OCI-LY1 (cell line): ENCODE data around the gene LMTK3.

Source experiments
- H2AFZ ChIP-seq: fragments of 200-600 bp; sonication (generic), shearing (Covaris generic); 2 replicates; pipeline ENCODE4 v1.6.0; 2014; ENCODE audit warnings: antibody characterized with exemption, mild to moderate bottlenecking, low read length
- H3F3A ChIP-seq: fragments of 200-600 bp; sonication (generic), shearing (Covaris generic); 2 replicates; pipeline ENCODE4 v1.6.0; 2014; ENCODE audit warnings: mild to moderate bottlenecking, antibody characterized with exemption, low read length, moderate library complexity; ENCODE audit not compliant: insufficient read depth
- H3K27ac ChIP-seq: fragments of 200-600 bp; sonication (generic); 2 replicates; pipeline ENCODE4 v1.5.1; 2014; ENCODE audit warnings: low read length, mixed run types, mild to moderate bottlenecking, low read depth; ENCODE audit not compliant: poor library complexity, severe bottlenecking
- H3K27me3 ChIP-seq: fragments of 200-600 bp; sonication (generic); 2 replicates; pipeline ENCODE4 v1.6.0; 2014; ENCODE audit warnings: antibody characterized with exemption, mild to moderate bottlenecking, low read length, moderate library complexity; ENCODE audit not compliant: insufficient read depth
- H3K36me3 ChIP-seq: fragments of 200-600 bp; sonication (generic); 2 replicates; pipeline ENCODE4 v1.6.1; 2014; ENCODE audit warnings: mild to moderate bottlenecking, antibody characterized with exemption, low read length, moderate library complexity, mixed read lengths; ENCODE audit not compliant: insufficient read depth
- H3K4me1 ChIP-seq: fragments of 200-600 bp; sonication (generic); 2 replicates; pipeline ENCODE4 v1.5.1; 2014; ENCODE audit warnings: mild to moderate bottlenecking, low read length, moderate library complexity; ENCODE audit not compliant: insufficient read depth, severe bottlenecking
- H3K4me2 ChIP-seq: fragments of 200-600 bp; sonication (generic), shearing (Covaris generic); 2 replicates; pipeline ENCODE4 v1.6.1; 2014; ENCODE audit warnings: low read length
- H3K4me3 ChIP-seq: fragments of 200-600 bp; sonication (generic); 2 replicates; pipeline ENCODE4 v1.5.1; 2014; ENCODE audit warnings: low read length, low read depth, mild to moderate bottlenecking, mixed read lengths; ENCODE audit not compliant: poor library complexity, severe bottlenecking
- H3K79me2 ChIP-seq: fragments of 200-600 bp; shearing (Covaris generic); 2 replicates; pipeline ENCODE4 v1.6.1; 2016; ENCODE audit warnings: mixed run types, low read length, mixed read lengths; ENCODE audit not compliant: insufficient read depth
- H3K9ac ChIP-seq: fragments of 200-600 bp; sonication (generic), shearing (Covaris generic); 2 replicates; pipeline ENCODE4 v1.6.1; 2014; ENCODE audit warnings: mild to moderate bottlenecking, low read length, mixed read lengths
- H3K9me2 ChIP-seq: fragments of 200-600 bp; sonication (generic), shearing (Covaris generic); 2 replicates; pipeline ENCODE4 v1.6.1; 2014; ENCODE audit warnings: low read depth, mild to moderate bottlenecking, low read length, mixed read lengths
- H3K9me3 ChIP-seq: fragments of 200-600 bp; shearing (Covaris generic); 2 replicates; pipeline ENCODE4 v1.6.1; 2014; ENCODE audit warnings: low read length, mixed read lengths
- H4K20me1 ChIP-seq: fragments of 200-600 bp; sonication (generic), shearing (Covaris generic); 2 replicates; pipeline ENCODE4 v1.6.0; 2016; ENCODE audit warnings: mild to moderate bottlenecking, low read length; ENCODE audit not compliant: insufficient read depth
- CTCF ChIP-seq: fragments of 200-600 bp; sonication (generic), shearing (Covaris generic); IDR thresholded peaks from 2 replicates; pipeline ENCODE4 v1.5.1; 2017; ENCODE audit warnings: mild to moderate bottlenecking, antibody characterized with exemption, low read length, moderate library complexity, mixed read lengths
- EZH2 ChIP-seq: fragments of 200-600 bp; sonication (generic), shearing (Covaris generic); IDR thresholded peaks from 2 replicates; pipeline ENCODE4 v1.8.0; 2017; ENCODE audit warnings: borderline replicate concordance, mixed run types, mild to moderate bottlenecking, antibody characterized with exemption, low read length, moderate library complexity, mixed read lengths

The LMTK3 gene

DNA sequence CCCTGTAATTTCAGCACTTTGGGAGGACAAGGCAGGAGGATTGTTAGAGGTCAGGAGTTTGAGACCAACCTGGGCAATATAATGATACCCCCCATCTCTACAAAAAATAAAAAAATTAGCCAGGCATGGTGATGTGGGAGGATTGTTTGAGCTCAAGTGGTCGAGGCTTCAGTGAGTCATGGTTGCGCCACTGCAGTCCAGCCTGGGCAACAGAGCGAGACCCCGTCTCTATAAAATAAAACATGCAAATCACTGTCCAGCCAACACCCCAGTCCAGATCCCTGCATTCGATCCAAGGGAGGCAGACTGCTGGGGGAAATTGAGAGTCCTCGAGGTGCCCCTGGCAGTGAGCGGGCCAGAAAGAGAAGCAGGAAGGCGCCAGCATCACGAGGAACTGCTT, 35.5 kb downstream of the LMTK3 start:
- no peak for TF ChIP-seq EZH2
- TF ChIP-seq CTCF: no peak
- Histone ChIP-seq H3F3A (no peaks in the 10 kb centered on the region), H3K4me3 (no peak overlapping the region), H3K9me2 (no peaks in the 10 kb centered on the region), H3K9me3 (no peaks in the 10 kb centered on the region), H3K9ac (no peak overlapping the region), H3K27me3 (no peaks in the 10 kb centered on the region), H4K20me1 (no peaks in the 10 kb centered on the region), H3K36me3 (peaks cover 56% of the 10 kb centered on the region), H3K4me2 (no peak overlapping the region), H3K27ac (no peak overlapping the region), H3K79me2 (no peaks in the 10 kb centered on the region), H2AFZ (no peak overlapping the region), H3K4me1 (no peaks in the 10 kb centered on the region)

GRCh38 chr19:48475369-48476068, 36.1 kb downstream of the LMTK3 start:
- TF ChIP-seq CTCF: no peak
- no peak for TF ChIP-seq EZH2
- Histone ChIP-seq H3K27ac (no peak overlapping the region), H3K4me2 (no peak overlapping the region), H3K9me3 (no peaks in the 10 kb centered on the region), H4K20me1 (no peaks in the 10 kb centered on the region), H3F3A (no peaks in the 10 kb centered on the region), H3K9me2 (no peaks in the 10 kb centered on the region), H3K79me2 (no peaks in the 10 kb centered on the region), H3K27me3 (no peaks in the 10 kb centered on the region), H3K36me3 (peaks cover 63% of the 10 kb centered on the region), H3K4me1 (no peaks in the 10 kb centered on the region), H2AFZ (no peak overlapping the region), H3K9ac (no peak overlapping the region), H3K4me3 (no peak overlapping the region)

DNA sequence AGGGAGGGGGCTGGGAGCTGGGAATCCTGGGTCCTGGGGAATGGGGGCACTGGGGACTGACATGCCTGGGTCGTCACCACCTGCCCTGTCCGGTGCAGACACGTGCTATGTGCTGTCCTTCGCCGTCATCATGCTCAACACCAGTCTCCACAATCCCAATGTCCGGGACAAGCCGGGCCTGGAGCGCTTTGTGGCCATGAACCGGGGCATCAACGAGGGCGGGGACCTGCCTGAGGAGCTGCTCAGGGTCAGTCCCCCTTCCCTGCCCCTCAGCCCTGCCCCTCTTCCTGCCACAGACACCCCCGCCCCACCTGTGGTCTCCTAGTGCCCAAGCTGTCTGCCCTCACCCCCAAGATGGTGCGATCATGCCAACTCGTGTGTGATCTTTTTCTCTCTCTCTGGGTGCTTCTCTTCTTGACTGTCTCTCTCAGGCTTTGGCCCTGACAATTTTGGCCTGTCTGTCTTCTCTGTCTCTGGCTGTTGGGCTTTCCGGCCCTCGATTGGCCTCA, 37.5 kb downstream of the LMTK3 start:
- H3K27me3 ChIP-seq: no peaks in the 10 kb centered on the region
- no peak for TF ChIP-seq CTCF
- no peak for TF ChIP-seq EZH2
- no peaks in the 10 kb centered on the region for H3F3A ChIP-seq
- no peaks in the 10 kb centered on the region for H4K20me1 ChIP-seq
- H3K4me2 ChIP-seq: no peak overlapping the region
- no peak overlapping the region for H2AFZ ChIP-seq
- no peaks in the 10 kb centered on the region for H3K9me2 ChIP-seq
- peaks cover 64% of the 10 kb centered on the region for H3K36me3 ChIP-seq
- H3K4me1 ChIP-seq: peaks cover 7% of the 10 kb centered on the region
- H3K9ac ChIP-seq: no peak overlapping the region
- no peaks in the 10 kb centered on the region for H3K79me2 ChIP-seq
- H3K9me3 ChIP-seq: no peaks in the 10 kb centered on the region
- H3K4me3 ChIP-seq: no peak overlapping the region
- H3K27ac ChIP-seq: no peak overlapping the region
